HG02943 (cell line): ENCODE results near the gene RAG2.
"Not testable (repeated sequence)": the region's sequence is repeated elsewhere in the genome, so short reads cannot be mapped to it uniquely, and the experiment has no call there.

Experiments used
- ATAC-seq: cut with Tn5 transposase; IDR thresholded peaks from one replicate; pipeline ENCODE4 v1.9.1; 2021; ENCODE audit warnings: mild to moderate bottlenecking, low read depth, moderate library complexity; ENCODE audit not compliant: unreplicated experiment

RAG2 gene

GRCh38 chr11:36557991-36558390, 40.0 kb downstream of the RAG2 start:
- ATAC-seq, result no peak

- ATAC-seq, result not testable (repeated sequence)
Measured at GRCh38 chr11:36557390-36557789, 40.6 kb downstream of the RAG2 start.

- no peak for ATAC-seq
Measured at GRCh38 chr11:36550385-36551115, 47.5 kb downstream of the RAG2 start.
